Activated CD8-positive, alpha-beta T cell treated with anti-CD3 and anti-CD28 coated beads, Interleukin-2, amount 10 ng/mL, durations not matched to agents 7 days and 5 days (primary cell): Measurements from ENCODE around the gene TEAD1. TPM values are rescaled to one million over a fixed set of nuclear protein-coding genes. Genes with fewer than 3 reads are reported as not detected.

Experiments used
- ATAC-seq: fragments of 150-1000 bp; cut with Tn5 transposase; one replicate; pipeline ENCODE4 v1.10.0; 2021; ENCODE audit warnings: moderate library complexity
- CTCF ChIA-PET: fragments of 350-600 bp; sonication (Branson Sonifier 250); formaldehyde crosslinking; loops from one replicate; lab custom pipeline; 2021; ENCODE audit warnings: antibody characterized with exemption; lab: Charles Lee
- POLR2A ChIA-PET: fragments of 350-600 bp; sonication (Branson Sonifier 250); formaldehyde crosslinking; loops from one replicate; lab custom pipeline; 2021; ENCODE audit warnings: antibody characterized with exemption; lab: Charles Lee
- DNase-seq: peaks from one replicate; pipeline ENCODE4 v3.0.0-alpha.2; 2020
- H3K27ac Mint-ChIP-seq: one replicate; pipeline ENCODE4 v1.8.0; 2021; ENCODE audit warnings: mild to moderate bottlenecking, mixed read lengths
- H3K27me3 Mint-ChIP-seq: one replicate; pipeline ENCODE4 v1.8.0; 2021; ENCODE audit warnings: low read depth, mixed read lengths
- H3K36me3 Mint-ChIP-seq: one replicate; pipeline ENCODE4 v1.8.0; 2021; ENCODE audit warnings: low read depth, mixed read lengths
- H3K4me1 Mint-ChIP-seq: one replicate; pipeline ENCODE4 v1.8.0; 2021; ENCODE audit warnings: low read depth, mixed read lengths
- H3K4me3 Mint-ChIP-seq: one replicate; pipeline ENCODE4 v1.8.0; 2021; ENCODE audit warnings: mild to moderate bottlenecking, mixed read lengths
- H3K9me3 Mint-ChIP-seq: one replicate; pipeline ENCODE4 v1.8.0; 2022; ENCODE audit warnings: mixed read lengths; ENCODE audit not compliant: insufficient read depth
- total RNA-seq, 2 experiments: library from RNA; stranded (reverse); gene quantifications; one replicate each; pipeline ENCODE4 v1.2.3, GENCODE V29; 2021

The TEAD1 gene
- total RNA-seq, 2 experiments from 2014 or later, result 0.05 TPM; not detected in 1

DNA sequence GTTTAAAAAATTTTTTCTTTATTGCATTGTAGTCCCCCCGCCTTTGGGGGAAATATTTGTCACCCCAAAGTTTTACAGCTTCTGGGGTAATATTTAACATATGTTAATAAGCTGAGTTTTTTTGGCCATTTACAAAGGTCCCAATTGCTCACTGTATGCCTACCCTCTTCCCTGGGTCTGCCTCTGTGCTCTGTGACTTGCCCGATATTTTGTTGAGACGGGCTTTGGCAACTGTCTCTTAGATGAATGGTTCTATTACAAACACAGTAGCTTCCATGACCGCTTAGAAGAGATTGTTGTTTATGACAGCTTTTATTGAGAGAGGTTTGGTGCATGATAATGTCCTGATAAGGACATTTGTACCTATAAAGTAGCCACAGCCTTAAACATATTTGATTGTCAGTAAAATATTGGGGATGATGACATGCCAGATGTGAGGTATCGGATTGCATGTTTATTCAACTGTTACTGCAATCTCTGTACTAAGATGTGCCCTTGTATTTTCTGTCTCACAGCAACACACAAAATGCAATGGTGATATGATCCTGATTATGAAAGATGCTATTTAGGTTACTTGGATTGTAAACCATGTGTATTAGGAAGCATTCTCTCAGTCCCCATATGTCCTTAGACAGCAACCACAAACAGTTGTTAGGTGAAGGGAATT lies 103.1 kb downstream of the TEAD1 start:
- POLR2A ChIA-PET, result no interaction called here
- Mint-ChIP-seq H3K4me1 (no peaks in the 10 kb centered on the region), H3K27ac (no peak overlapping the region)

DNA sequence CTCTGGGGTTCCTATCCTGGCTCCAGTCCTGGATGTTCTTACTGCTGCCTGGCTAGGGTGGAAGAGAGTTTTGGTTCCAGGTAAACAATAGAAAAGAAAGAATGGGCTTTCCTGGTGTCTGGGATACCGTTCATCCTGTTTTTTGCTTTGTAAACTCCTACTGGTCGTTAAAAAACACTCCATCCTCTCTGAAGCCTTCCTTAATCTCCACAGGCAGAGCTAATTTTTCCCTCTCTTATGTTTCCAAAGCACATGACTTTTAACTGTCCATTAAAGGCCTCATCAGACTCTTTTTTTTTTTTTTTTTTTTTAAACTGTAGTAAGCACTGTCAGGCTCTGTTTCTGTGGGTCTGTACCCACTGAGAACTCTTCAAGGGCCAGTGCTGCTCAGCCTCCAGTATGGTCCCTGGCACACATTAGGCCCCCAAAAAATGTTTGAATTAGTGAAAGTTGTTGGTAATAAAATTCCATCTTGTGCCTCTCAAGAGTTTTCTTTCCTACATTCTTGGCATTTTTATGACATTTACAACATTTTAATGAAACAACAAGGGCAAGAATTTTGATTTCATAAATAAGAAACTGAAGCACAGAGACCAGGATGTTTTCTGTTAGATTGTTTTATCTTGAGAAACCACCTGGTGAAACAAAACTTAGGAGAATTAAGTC lies 104.2 kb downstream of the TEAD1 start:
- H3K9me3 Mint-ChIP-seq, result no peaks in the 10 kb centered on the region
- no peak for DNase-seq
- ATAC-seq, result no peak
- POLR2A ChIA-PET, result no interaction called here
- H3K27ac Mint-ChIP-seq, result no peak overlapping the region
- CTCF ChIA-PET, result no interaction called here
- H3K27me3 Mint-ChIP-seq, result peaks cover 30% of the 10 kb centered on the region
- H3K36me3 Mint-ChIP-seq, result no peaks in the 10 kb centered on the region
- H3K4me1 Mint-ChIP-seq, result no peaks in the 10 kb centered on the region
- H3K4me3 Mint-ChIP-seq, result no peak overlapping the region

More for the DNA sequence above, 103.1 kb downstream of the TEAD1 start:
- DNase-seq (no peak), ATAC-seq (no peak)
- no peak overlapping the region for H3K4me3 Mint-ChIP-seq
- no peaks in the 10 kb centered on the region for H3K9me3 Mint-ChIP-seq
- CTCF ChIA-PET, result no interaction called here
- H3K36me3 Mint-ChIP-seq, result no peaks in the 10 kb centered on the region
- peaks cover 26% of the 10 kb centered on the region for H3K27me3 Mint-ChIP-seq

DNA sequence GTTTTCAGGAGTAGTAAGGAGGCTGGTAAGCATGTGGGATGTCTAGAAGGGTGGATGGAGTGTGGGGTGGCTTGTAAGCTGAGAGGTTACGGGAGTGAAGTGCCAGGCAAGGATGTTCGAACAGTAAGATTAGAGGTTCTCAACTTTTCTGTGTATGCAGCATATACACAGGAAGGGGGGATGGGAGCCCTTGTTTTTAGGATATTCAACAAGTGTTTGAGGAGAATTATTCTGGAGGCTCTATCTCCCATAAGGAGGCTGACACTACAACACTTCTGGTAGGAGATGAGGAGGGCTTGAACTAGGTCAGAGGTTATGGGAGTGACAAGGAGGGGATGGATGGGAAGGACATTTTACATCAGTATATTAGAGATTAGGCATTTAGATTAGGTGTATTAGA lies 109.5 kb downstream of the TEAD1 start:
- H3K27me3 Mint-ChIP-seq, result peaks cover 37% of the 10 kb centered on the region
- DNase-seq (no peak), ATAC-seq (no peak)
- ChIA-PET CTCF (no interaction called here), POLR2A (no interaction called here)
- no peak overlapping the region for H3K4me3 Mint-ChIP-seq
- no peaks in the 10 kb centered on the region for H3K9me3 Mint-ChIP-seq
- no peaks in the 10 kb centered on the region for H3K36me3 Mint-ChIP-seq
- H3K27ac Mint-ChIP-seq, result no peak overlapping the region
- H3K4me1 Mint-ChIP-seq, result no peaks in the 10 kb centered on the region

DNA sequence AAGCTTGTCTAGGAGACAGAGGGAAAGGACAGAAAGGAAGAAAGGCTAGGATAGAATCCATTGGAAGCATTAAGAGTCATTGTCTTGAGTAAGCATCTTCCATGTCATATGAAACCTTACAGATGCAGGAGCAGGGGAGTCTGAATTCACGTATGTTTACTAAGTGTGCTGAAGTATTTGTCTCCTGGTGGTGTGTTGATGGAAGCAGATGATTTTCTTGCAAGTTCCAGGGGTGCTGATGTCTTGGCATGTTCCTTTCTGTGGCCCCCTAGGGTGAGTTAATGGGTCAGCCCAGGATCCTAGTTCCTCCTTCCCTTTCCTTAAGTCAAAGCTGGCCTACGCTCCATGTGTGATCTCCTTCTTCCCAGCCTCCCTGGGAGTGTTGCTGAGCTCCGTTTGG lies 110.2 kb downstream of the TEAD1 start:
- Mint-ChIP-seq H3K4me1 (no peaks in the 10 kb centered on the region), H3K4me3 (no peak overlapping the region), H3K36me3 (no peaks in the 10 kb centered on the region), H3K27ac (no peak overlapping the region), H3K9me3 (no peaks in the 10 kb centered on the region), H3K27me3 (peaks cover 33% of the 10 kb centered on the region)
- CTCF ChIA-PET, result no interaction called here
- ATAC-seq, result no peak
- DNase-seq, result no peak
- POLR2A ChIA-PET, result no interaction called here

DNA sequence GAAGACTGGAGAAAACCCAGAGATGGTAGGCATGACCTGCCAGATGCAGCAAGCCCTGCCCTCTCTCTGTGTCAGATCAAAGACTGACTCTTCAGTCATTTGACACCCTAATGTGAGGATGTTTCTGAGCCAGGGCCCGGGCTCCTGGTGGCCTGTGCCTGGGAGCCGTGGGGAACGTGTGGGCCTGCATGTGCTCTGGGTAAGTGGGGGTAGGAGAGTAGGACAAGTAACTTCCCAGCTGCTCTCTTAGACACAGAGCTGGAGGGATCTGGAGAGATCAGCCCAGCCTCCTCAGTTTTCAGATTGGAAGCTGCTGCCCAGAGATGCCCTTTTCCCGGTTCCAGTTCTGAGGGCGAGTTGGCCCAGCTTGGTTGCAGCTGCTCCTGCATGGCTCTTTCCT lies 110.8 kb downstream of the TEAD1 start:
- H3K9me3 Mint-ChIP-seq, result no peaks in the 10 kb centered on the region
- no peaks in the 10 kb centered on the region for H3K36me3 Mint-ChIP-seq
- no peaks in the 10 kb centered on the region for H3K4me1 Mint-ChIP-seq
- H3K4me3 Mint-ChIP-seq, result no peak overlapping the region
- ATAC-seq (no peak), DNase-seq (no peak)
- CTCF ChIA-PET, result no interaction called here
- POLR2A ChIA-PET, result no interaction called here
- peaks cover 29% of the 10 kb centered on the region for H3K27me3 Mint-ChIP-seq
- H3K27ac Mint-ChIP-seq, result no peak overlapping the region

DNA sequence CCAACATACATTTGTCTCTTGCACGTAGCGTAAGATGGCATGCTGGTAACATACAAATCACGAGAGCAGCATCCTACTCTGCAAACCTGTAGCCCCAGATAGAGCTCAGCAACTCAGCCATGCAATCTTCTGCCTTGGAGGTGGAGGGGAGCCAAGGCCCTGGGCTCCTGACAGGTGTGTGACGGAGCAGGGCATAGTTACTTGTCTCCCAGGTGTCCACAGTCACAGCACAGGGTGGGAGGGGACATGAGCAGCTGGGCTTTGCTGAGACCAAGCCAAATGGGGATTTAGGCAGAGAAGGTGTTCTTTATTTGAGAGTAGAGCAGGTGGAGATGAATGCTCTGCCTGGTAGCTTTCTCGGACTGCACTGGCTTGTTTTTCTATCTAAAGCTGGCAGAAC lies 111.7 kb downstream of the TEAD1 start:
- Mint-ChIP-seq H3K9me3 (no peaks in the 10 kb centered on the region), H3K4me1 (no peaks in the 10 kb centered on the region), H3K4me3 (no peak overlapping the region), H3K36me3 (no peaks in the 10 kb centered on the region), H3K27me3 (peaks cover 29% of the 10 kb centered on the region), H3K27ac (no peak overlapping the region)
- ATAC-seq (no peak), DNase-seq (no peak)
- CTCF ChIA-PET, result no interaction called here
- POLR2A ChIA-PET, result no interaction called here

DNA sequence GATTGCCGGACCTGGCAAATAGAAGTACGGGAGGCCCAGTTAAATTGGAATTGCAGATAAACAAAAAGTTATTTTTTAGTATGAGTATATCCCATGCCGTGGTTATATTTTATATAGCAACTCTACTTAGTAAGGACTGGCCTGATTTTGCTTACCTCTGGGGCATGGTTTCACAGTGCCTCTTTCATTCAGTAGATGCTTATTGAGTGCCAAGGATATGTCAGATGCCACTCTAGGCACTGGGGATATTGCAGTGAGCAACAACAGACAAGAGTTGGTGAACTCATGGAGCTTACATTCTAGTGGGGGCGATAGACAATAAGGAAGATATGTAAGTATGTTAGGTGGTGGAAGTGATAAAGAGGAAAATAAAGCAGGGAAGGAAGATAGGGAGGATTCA lies 112.2 kb downstream of the TEAD1 start:
- no peak overlapping the region for H3K4me3 Mint-ChIP-seq
- peaks cover 29% of the 10 kb centered on the region for H3K27me3 Mint-ChIP-seq
- H3K36me3 Mint-ChIP-seq, result no peaks in the 10 kb centered on the region
- no peaks in the 10 kb centered on the region for H3K4me1 Mint-ChIP-seq
- DNase-seq (no peak), ATAC-seq (no peak)
- H3K9me3 Mint-ChIP-seq, result no peaks in the 10 kb centered on the region
- POLR2A ChIA-PET, result no interaction called here
- no peak overlapping the region for H3K27ac Mint-ChIP-seq
- CTCF ChIA-PET, result no interaction called here

DNA sequence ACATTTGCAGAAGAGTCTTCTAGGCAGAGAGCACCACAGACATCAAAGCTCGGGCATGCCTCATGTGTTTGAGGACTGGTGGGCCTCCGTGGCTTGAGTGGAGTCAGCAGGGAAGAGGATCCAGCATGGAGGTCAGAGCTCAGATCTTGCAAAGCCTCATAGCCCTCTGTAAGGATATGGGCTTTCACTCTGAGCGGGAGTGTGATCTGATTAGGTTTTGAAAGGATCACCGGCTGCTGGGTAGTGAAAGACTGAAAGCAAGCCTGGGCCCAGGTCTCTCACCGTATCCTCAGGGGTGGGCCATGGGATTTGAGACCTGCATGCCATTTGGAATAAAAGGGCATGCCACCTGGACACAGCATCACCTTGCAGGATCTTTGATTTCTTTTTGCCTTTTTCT lies 112.7 kb downstream of the TEAD1 start:
- Mint-ChIP-seq H3K9me3 (no peaks in the 10 kb centered on the region), H3K4me1 (no peaks in the 10 kb centered on the region), H3K36me3 (no peaks in the 10 kb centered on the region), H3K27ac (no peak overlapping the region), H3K4me3 (no peak overlapping the region), H3K27me3 (peaks cover 30% of the 10 kb centered on the region)
- DNase-seq (no peak), ATAC-seq (no peak)
- ChIA-PET POLR2A (no interaction called here), CTCF (no interaction called here)

DNA sequence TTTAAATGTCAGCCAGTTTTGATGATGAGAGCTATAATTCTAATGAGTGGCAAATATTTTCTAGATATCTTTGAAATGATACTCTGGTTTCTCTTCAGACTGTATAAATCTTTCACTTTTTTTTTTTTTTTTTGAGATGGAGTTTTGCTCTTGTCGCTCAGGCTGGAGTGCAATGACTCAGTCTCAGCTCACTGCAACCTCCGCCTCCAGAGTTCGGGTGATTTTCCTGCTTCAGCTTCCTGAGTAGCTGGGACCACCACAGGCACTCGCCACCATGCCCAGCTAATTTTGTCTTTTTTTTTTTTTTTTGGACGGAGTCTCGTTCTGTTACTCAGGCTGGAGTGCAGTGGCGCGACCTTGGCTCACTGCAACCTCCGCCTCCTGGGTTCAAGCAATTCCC lies 113.6 kb downstream of the TEAD1 start:
- ChIA-PET POLR2A (no interaction called here), CTCF (no interaction called here)
- Mint-ChIP-seq H3K4me1 (no peaks in the 10 kb centered on the region), H3K27ac (no peak overlapping the region), H3K9me3 (no peaks in the 10 kb centered on the region), H3K27me3 (peaks cover 24% of the 10 kb centered on the region), H3K4me3 (no peak overlapping the region), H3K36me3 (no peaks in the 10 kb centered on the region)
- no peak for DNase-seq
- ATAC-seq, result no peak

DNA sequence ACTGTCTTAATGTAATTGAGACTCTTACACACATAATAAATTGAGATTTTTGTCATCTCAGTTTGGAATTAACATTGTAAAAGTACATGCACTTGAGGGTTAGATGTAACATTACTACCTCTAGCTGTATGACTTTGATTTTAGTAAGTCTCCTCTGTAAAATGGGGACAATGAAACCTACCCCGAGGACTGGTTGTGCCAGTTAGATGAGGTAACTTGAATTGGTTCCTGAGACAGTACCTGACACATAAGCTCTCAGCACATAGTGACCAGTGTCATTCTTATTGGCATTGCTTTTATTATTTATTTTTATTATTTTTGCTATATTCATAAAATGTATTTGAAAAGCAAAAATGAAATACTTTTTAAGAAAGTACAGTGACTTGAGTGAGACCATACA lies 114.8 kb downstream of the TEAD1 start:
- CTCF ChIA-PET, result no interaction called here
- no peaks in the 10 kb centered on the region for H3K9me3 Mint-ChIP-seq
- POLR2A ChIA-PET, result no interaction called here
- no peaks in the 10 kb centered on the region for H3K36me3 Mint-ChIP-seq
- DNase-seq, result no peak
- no peak overlapping the region for H3K4me3 Mint-ChIP-seq
- peaks cover 16% of the 10 kb centered on the region for H3K27me3 Mint-ChIP-seq
- no peak overlapping the region for H3K27ac Mint-ChIP-seq
- no peaks in the 10 kb centered on the region for H3K4me1 Mint-ChIP-seq
- ATAC-seq, result no peak

DNA sequence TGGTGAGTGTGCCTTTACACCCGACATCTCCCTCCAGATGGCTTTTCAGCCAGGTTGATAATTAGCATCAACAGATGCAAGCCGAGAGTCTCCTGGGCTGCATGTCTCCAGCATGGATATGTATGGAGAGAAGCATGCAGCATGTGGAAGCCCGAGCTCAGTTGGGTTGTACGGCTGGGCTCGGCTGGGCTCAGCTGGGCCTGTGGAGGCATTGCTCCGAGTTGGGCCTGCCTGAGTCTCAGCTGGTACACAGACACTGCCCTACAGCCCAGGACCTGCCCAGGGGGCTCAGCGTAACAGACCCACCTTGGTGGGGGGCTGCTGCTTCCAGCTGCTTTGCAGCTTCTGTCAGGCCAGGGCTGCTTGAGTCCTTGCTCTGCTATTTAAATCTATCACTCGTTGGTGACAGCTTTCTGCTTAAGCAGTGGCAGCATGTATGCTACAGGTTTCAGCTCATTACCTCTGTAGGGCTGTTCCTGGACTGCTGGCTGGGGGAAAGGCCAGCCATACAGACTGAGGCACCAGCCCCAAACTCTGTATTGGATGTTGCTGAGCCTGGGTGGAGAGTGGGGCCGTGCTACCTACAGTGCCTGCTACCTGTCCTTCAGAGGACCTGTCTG lies 115.5 kb downstream of the TEAD1 start:
- Mint-ChIP-seq H3K36me3 (no peaks in the 10 kb centered on the region), H3K4me3 (no peak overlapping the region), H3K4me1 (no peaks in the 10 kb centered on the region), H3K27ac (no peak overlapping the region), H3K27me3 (peaks cover 13% of the 10 kb centered on the region), H3K9me3 (no peaks in the 10 kb centered on the region)
- ChIA-PET CTCF (no interaction called here), POLR2A (no interaction called here)
- no peak for ATAC-seq
- no peak for DNase-seq

DNA sequence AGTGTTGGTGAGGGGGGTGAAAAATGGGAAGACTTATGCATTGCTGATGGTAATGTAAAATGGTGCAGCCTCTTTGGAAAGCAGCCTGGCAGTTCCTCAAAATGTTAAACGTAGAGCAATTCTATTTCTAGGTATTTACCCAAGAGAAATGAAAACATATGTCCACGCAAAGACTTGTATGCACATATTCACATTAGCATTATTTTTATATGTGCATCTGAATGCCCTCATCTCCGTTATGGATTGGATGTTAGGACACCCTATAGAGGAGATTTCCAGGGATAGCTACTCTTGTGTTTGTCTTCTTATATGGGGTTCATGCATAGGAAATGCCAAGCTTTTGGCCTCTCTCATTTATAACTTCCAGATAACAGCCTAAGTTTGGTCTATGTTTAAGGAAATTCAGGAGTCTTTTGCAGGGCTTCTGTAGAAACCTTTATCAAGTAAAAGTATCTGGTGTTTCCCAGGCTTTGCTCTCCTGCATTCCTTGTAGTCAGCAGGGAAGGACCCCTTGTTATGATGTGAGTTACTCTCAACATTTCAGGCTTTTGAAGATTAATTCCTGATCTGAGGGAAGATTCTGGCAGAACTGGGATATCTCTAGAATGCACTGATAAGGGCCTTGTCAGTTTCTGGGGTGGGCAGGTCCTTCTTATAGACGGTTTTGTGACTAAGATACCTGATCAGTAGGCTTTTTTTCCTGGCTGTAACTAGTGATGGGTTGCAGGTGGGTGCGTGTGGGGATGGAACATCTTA lies 116.8 kb downstream of the TEAD1 start:
- Mint-ChIP-seq H3K4me3 (no peak overlapping the region), H3K27me3 (peaks cover 11% of the 10 kb centered on the region), H3K36me3 (no peaks in the 10 kb centered on the region), H3K4me1 (no peaks in the 10 kb centered on the region), H3K9me3 (no peaks in the 10 kb centered on the region), H3K27ac (no peak overlapping the region)
- ATAC-seq (no peak), DNase-seq (no peak)
- ChIA-PET POLR2A (no interaction called here), CTCF (interaction anchor here (0.9 kb wide), 1 partner anchor 15 kb away, joined by 3 read pairs; no protein-coding TSS in a partner anchor)
